ENCODE results near the gene ANKDD1A. TPM values are rescaled to one million over a fixed set of nuclear protein-coding genes. Genes with fewer than 3 reads are reported as not detected.

ANKDD1A gene
- total RNA-seq, 4 donors from 2014 or later = 4.6 to 15.6 (median 8.5) TPM

- Histone ChIP-seq H3K4me1 (no peaks in the 10 kb centered on the region), H3K36me3 (peaks cover 0 to 45% of the 10 kb centered on the region in 2 donors), H3K4me3 (no peak overlapping the region), H3K27me3 (no peaks in the 10 kb centered on the region), H3K27ac (no peak overlapping the region), H3K9me3 (no peaks in the 10 kb centered on the region)
- TF ChIP-seq POLR2AphosphoS5 (IDR thresholded peaks at IDR 0.05) (peak; percentile 21), POLR2A (IDR thresholded peaks at IDR 0.05) (no peak)
- peak; percentile 53 for ATAC-seq
- 55 to 66% methylated on average over 1 to 3 of the region's 3 CpGs for WGBS, 2 donors (ENCODE audit: low coverage in 1 of 2)
Observed at GRCh38 chr15:64938192-64938591, 26.5 kb downstream of the ANKDD1A start.

- Histone ChIP-seq H3K27me3 (no peaks in the 10 kb centered on the region), H3K4me3 (no peak overlapping the region), H3K4me1 (no peaks in the 10 kb centered on the region), H3K27ac (no peak overlapping the region), H3K36me3 (peaks cover 0 to 35% of the 10 kb centered on the region in 2 donors), H3K9me3 (no peaks in the 10 kb centered on the region)
- TF ChIP-seq POLR2A (IDR thresholded peaks at IDR 0.05) (no peak), CTCF (IDR thresholded peaks at IDR 0.05) (no peak), EP300 (IDR thresholded peaks at IDR 0.05) (no peak), POLR2AphosphoS5 (IDR thresholded peaks at IDR 0.05) (no peak)
- ATAC-seq = no peak
- WGBS, 2 donors (ENCODE audit: low coverage in 1 of 2) = 84 to 89% methylated on average over 6 to 8 of the region's 8 CpGs
Observed at GRCh38 chr15:64942356-64942755, 30.7 kb downstream of the ANKDD1A start.

GRCh38 chr15:64943512-64944225, 32.0 kb downstream of the ANKDD1A start:
- H3K36me3 ChIP-seq = peaks cover 0 to 39% of the 10 kb centered on the region in 2 donors
- H3K4me3 ChIP-seq = no peak overlapping the region
- H3K27me3 ChIP-seq = no peaks in the 10 kb centered on the region
- H3K4me1 ChIP-seq = no peaks in the 10 kb centered on the region
- 73 to 94% methylated on average over 3 of the region's 6 CpGs for WGBS, 2 donors (ENCODE audit: low coverage in 1 of 2)
- H3K27ac ChIP-seq = no peak overlapping the region
- TF ChIP-seq CTCF (IDR thresholded peaks at IDR 0.05) = no peak
- no peak for TF ChIP-seq POLR2AphosphoS5 (IDR thresholded peaks at IDR 0.05)
- ATAC-seq = no peak
- H3K9me3 ChIP-seq = no peaks in the 10 kb centered on the region

GRCh38 chr15:64944961-64945360, 33.3 kb downstream of the ANKDD1A start:
- no peak for ATAC-seq
- Histone ChIP-seq H3K27me3 (no peaks in the 10 kb centered on the region), H3K4me3 (no peak overlapping the region), H3K4me1 (no peaks in the 10 kb centered on the region), H3K9me3 (no peaks in the 10 kb centered on the region), H3K36me3 (peaks cover 0 to 52% of the 10 kb centered on the region in 2 donors), H3K27ac (no peak overlapping the region)
- TF ChIP-seq EP300 (IDR thresholded peaks at IDR 0.05) (no peak), POLR2A (IDR thresholded peaks at IDR 0.05) (no peak), POLR2AphosphoS5 (IDR thresholded peaks at IDR 0.05) (no peak), CTCF (IDR thresholded peaks at IDR 0.05) (no peak)
- 96 to 100% methylated on average over 3 to 4 of the region's 4 CpGs for WGBS, 2 donors (ENCODE audit: low coverage in 1 of 2)

- peaks cover 0 to 50% of the 10 kb centered on the region in 2 donors for H3K36me3 ChIP-seq
- no peaks in the 10 kb centered on the region for H3K9me3 ChIP-seq
- TF ChIP-seq POLR2AphosphoS5 (IDR thresholded peaks at IDR 0.05) = no peak
- no peak for TF ChIP-seq EP300 (IDR thresholded peaks at IDR 0.05)
- no peak for TF ChIP-seq POLR2A (IDR thresholded peaks at IDR 0.05)
- no peak for TF ChIP-seq CTCF (IDR thresholded peaks at IDR 0.05)
- no peaks in the 10 kb centered on the region for H3K27me3 ChIP-seq
- no peaks in the 10 kb centered on the region for H3K4me1 ChIP-seq
- ATAC-seq = no peak
- H3K27ac ChIP-seq = no peak overlapping the region
- 96% methylated on average over 5 of the region's 10 CpGs; no CpG with 5 or more reads in 1 of the 2 donors for WGBS, 2 donors (ENCODE audit: low coverage in 1 of 2)
- H3K4me3 ChIP-seq = no peak overlapping the region
Observed at GRCh38 chr15:64947211-64947610, 35.5 kb downstream of the ANKDD1A start.
